GM12892 (cell line): ENCODE results near the gene TGFA.

Experiments used
- POLR2A ChIP-seq: IDR thresholded peaks from 2 replicates; pipeline ENCODE4 v1.6.1; 2011; ENCODE audit warnings: low read depth, low read length, control low read depth
- POLR2AphosphoS5 ChIP-seq: IDR thresholded peaks from 2 replicates; pipeline ENCODE4 v1.6.1; 2011; ENCODE audit warnings: low read depth, low read length, control low read depth
- TAF1 ChIP-seq: IDR thresholded peaks from 2 replicates; pipeline ENCODE4 v1.6.1; 2011; ENCODE audit warnings: low read depth, mild to moderate bottlenecking, control low read depth, low read length, borderline replicate concordance

- TF ChIP-seq POLR2AphosphoS5 (no peak), POLR2A (no peak), TAF1 (no peak)
These were observed 35.8 kb downstream of the TGFA start for GRCh38 chr2:70517804-70518203.
